Tibial nerve (tissue), 4 donors: ENCODE results near the gene RWDD3. TPM values are rescaled to one million over a fixed set of nuclear protein-coding genes. Genes with fewer than 3 reads are reported as not detected.

Experiments
- DNase-seq, 2 donors: peaks; one replicate each; pipeline ENCODE4 v3.0.0-alpha.2; 2019; ENCODE audit warnings: low spot score in 2 of 2
- H3K27ac ChIP-seq, 4 donors: fragments of 200-600 bp; sonication (generic) in 3 of 4; one replicate each; pipeline ENCODE4 v1.5.1; 2017 to 2019; ENCODE audit warnings: mild to moderate bottlenecking in 1 of 4
- H3K27me3 ChIP-seq, 2 donors: fragments of 200-600 bp; sonication (generic) in 1 of 2; one replicate each; pipeline versions ENCODE4 v1.5.1 to v1.6.0; 2017 to 2019
- H3K36me3 ChIP-seq, 3 donors: fragments of 200-600 bp; sonication (generic); one replicate each; pipeline ENCODE4 v1.5.1; 2018 to 2019
- H3K4me1 ChIP-seq, 4 donors: fragments of 200-600 bp; sonication (generic) in 3 of 4; one replicate each; pipeline ENCODE4 v1.5.1; 2017 to 2019
- H3K4me3 ChIP-seq, 4 donors: fragments of 200-600 bp; sonication (generic) in 3 of 4; one replicate each; pipeline ENCODE4 v1.5.1; 2017 to 2019; ENCODE audit warnings: mild to moderate bottlenecking in 1 of 4, moderate library complexity in 1 of 4
- H3K9me3 ChIP-seq, 4 donors: fragments of 200-600 bp; sonication (generic) in 3 of 4; one replicate each; pipeline ENCODE4 v1.5.1; 2017 to 2019
- CTCF ChIP-seq, 5 experiments: fragments of 200-600 bp in 3 of 5; fragments of 450-650 bp in 2 of 5; sonication (generic) in 3 of 5; IDR thresholded peaks; one replicate each; pipeline ENCODE4 v1.5.1; 2016 to 2019; ENCODE audit warnings: antibody characterized with exemption in 5 of 5, mild to moderate bottlenecking in 3 of 5, moderate library complexity in 2 of 5
- EP300 ChIP-seq, 2 donors: sonication (generic); formaldehyde crosslinking; IDR thresholded peaks; one replicate each; pipeline ENCODE4 v1.6.1; 2017; ENCODE audit warnings: antibody characterized with exemption in 2 of 2, mild to moderate bottlenecking in 1 of 2
- POLR2A ChIP-seq, 2 donors: fragments of 450-650 bp; IDR thresholded peaks; one replicate each; pipeline ENCODE4 v1.6.1; 2017; ENCODE audit warnings: antibody characterized with exemption in 2 of 2, mild to moderate bottlenecking in 2 of 2, moderate library complexity in 2 of 2
- WGBS, 2 donors: methylation state at CpG; one replicate each; pipeline ENCODE4 v1.1.5; 2018; 5-methylcytosine and 5-hydroxymethylcytosine counted together
- total RNA-seq, 4 donors: library from RNA; depleted of rRNA; stranded (reverse); fragments of >200 nt; gene quantifications; one replicate each; pipeline ENCODE4 v1.1.0, GENCODE V29; 2016

RWDD3 gene
- total RNA-seq, 4 donors from 2014 or later, result 8.4 to 20.5 (median 15.4) TPM

GRCh38 chr1:95265106-95265505 lies 31.1 kb downstream of the RWDD3 start:
- no peaks in the 10 kb centered on the region for H3K9me3 ChIP-seq
- no peaks in the 10 kb centered on the region for H3K4me1 ChIP-seq
- no peak overlapping the region for H3K4me3 ChIP-seq
- H3K27me3 ChIP-seq, result no peaks in the 10 kb centered on the region
- no peaks in the 10 kb centered on the region for H3K36me3 ChIP-seq
- no peak overlapping the region for H3K27ac ChIP-seq
- TF ChIP-seq EP300 (IDR thresholded peaks at IDR 0.05) (no peak), POLR2A (IDR thresholded peaks at IDR 0.05) (no peak), CTCF (IDR thresholded peaks at IDR 0.05) (no peak)
- DNase-seq, result no peak
- WGBS, 2 donors, result 76 to 85% methylated on average over 2 of the region's 2 CpGs

GRCh38 chr1:95276429-95276828 lies 42.4 kb downstream of the RWDD3 start:
- no peak for TF ChIP-seq POLR2A (IDR thresholded peaks at IDR 0.05)
- no peak for TF ChIP-seq EP300 (IDR thresholded peaks at IDR 0.05)
- TF ChIP-seq CTCF (IDR thresholded peaks at IDR 0.05), result no peak
- H3K27me3 ChIP-seq, result no peaks in the 10 kb centered on the region

GRCh38 chr1:95278173-95279006 lies 44.4 kb downstream of the RWDD3 start:
- no peaks in the 10 kb centered on the region for H3K27me3 ChIP-seq
- no peaks in the 10 kb centered on the region for H3K9me3 ChIP-seq
- H3K4me3 ChIP-seq, result no peak overlapping the region
- no peak for DNase-seq
- TF ChIP-seq EP300 (IDR thresholded peaks at IDR 0.05), result no peak
- no peak for TF ChIP-seq CTCF (IDR thresholded peaks at IDR 0.05)
- no peak for TF ChIP-seq POLR2A (IDR thresholded peaks at IDR 0.05)
- H3K4me1 ChIP-seq, result no peaks in the 10 kb centered on the region
- 29 to 45% methylated on average over 4 of the region's 4 CpGs for WGBS, 2 donors
- H3K36me3 ChIP-seq, result no peaks in the 10 kb centered on the region
- no peak overlapping the region for H3K27ac ChIP-seq

More at GRCh38 chr1:95276429-95276828, 42.4 kb downstream of the RWDD3 start:
- WGBS, 2 donors, result 86 to 90% methylated on average over 7 of the region's 7 CpGs
- H3K4me1 ChIP-seq, result no peaks in the 10 kb centered on the region
- H3K36me3 ChIP-seq, result no peaks in the 10 kb centered on the region
- no peak for DNase-seq
- no peak overlapping the region for H3K27ac ChIP-seq
- H3K4me3 ChIP-seq, result no peak overlapping the region
- peaks cover 0 to 13% (median 4%) of the 10 kb centered on the region in 4 donors for H3K9me3 ChIP-seq

DNA sequence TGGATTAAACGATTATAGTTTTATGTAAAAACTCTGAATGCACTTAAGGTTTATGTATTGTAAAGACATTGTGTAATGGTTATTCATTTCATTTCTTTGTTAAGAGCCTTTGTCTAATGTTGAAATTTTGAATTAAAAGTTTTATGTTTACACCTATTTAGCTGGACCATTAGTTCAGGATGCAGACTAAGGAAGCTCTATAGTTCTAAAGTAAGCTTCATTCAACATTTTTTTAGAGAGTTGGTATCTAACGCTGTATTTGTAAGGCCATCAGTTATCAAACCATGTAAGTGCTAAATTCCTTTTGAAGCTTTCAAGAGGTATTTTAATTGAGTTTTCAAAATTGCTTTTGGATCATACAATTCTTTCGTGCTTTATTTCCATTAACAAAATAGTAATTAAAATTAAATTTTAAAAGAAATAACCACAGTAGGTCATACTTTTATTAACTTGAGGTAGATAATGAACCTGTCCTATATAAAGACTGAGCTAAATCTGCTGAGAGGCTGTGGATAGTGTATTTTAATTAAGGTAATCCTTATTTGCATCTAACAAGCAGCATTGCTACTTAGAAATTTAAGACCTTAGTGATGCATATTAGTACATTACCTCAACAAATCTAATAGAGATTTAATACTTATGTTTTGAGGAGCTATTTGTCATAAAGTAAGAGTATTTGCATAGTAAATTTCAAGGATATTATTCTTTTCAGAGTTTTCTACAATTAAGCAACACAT lies 47.9 kb downstream of the RWDD3 start:
- Histone ChIP-seq H3K9me3 (no peaks in the 10 kb centered on the region), H3K27me3 (no peaks in the 10 kb centered on the region), H3K27ac (no peak overlapping the region), H3K36me3 (no peaks in the 10 kb centered on the region), H3K4me1 (no peaks in the 10 kb centered on the region), H3K4me3 (no peak overlapping the region)
- no peak for TF ChIP-seq CTCF (IDR thresholded peaks at IDR 0.05)
- TF ChIP-seq EP300 (IDR thresholded peaks at IDR 0.05), result no peak
- no peak for TF ChIP-seq POLR2A (IDR thresholded peaks at IDR 0.05)
- WGBS, 2 donors, result 77 to 80% methylated on average over 3 of the region's 3 CpGs
- no peak for DNase-seq

- Histone ChIP-seq H3K27me3 (no peaks in the 10 kb centered on the region), H3K4me3 (no peak overlapping the region), H3K36me3 (no peaks in the 10 kb centered on the region), H3K9me3 (no peaks in the 10 kb centered on the region), H3K4me1 (no peaks in the 10 kb centered on the region), H3K27ac (no peak overlapping the region)
- no peak for DNase-seq
- WGBS, 2 donors, result 83 to 88% methylated on average over 1 of the region's 1 CpG
- TF ChIP-seq POLR2A (IDR thresholded peaks at IDR 0.05) (no peak), CTCF (IDR thresholded peaks at IDR 0.05) (no peak), EP300 (IDR thresholded peaks at IDR 0.05) (no peak)
Observed at GRCh38 chr1:95282518-95282895, 48.5 kb downstream of the RWDD3 start.
